Measurements from ENCODE around the gene PIGC.

PIGC gene

DNA sequence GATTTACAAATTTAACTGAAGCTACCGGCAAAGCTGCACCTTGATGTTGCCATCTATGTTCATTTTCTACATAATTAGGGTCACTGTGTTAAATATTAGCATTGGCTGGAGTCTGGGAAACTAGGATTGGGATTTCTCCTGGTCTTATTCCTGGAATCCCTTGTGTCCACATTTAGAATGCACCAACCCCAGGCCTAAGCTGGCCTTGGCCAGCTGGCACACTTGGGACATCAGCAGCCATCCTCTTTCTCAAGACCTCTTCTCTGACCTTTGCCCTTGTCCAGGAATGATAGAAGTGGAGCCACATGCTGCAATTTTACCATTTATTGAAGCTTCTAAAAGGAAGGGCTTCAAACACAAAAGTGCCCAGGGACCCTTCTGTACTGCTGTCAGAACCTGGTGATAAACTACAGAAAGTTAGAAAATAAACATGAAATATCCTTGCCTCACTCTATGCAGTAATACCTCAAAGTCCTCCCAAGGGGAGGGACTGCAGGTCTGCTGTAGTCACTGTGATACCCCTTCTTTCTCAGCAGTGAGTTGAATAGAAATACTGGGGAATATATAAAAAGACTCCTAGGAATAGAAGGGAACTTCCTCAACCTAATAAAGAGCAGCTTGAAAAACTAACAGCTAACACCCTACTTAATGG lies 13.7 kb upstream of the PIGC start:
- no peak overlapping the region for H3K4me3 ChIP-seq (ENCODE audit: low read depth, low read length)
- TF ChIP-seq, protein P1, sequence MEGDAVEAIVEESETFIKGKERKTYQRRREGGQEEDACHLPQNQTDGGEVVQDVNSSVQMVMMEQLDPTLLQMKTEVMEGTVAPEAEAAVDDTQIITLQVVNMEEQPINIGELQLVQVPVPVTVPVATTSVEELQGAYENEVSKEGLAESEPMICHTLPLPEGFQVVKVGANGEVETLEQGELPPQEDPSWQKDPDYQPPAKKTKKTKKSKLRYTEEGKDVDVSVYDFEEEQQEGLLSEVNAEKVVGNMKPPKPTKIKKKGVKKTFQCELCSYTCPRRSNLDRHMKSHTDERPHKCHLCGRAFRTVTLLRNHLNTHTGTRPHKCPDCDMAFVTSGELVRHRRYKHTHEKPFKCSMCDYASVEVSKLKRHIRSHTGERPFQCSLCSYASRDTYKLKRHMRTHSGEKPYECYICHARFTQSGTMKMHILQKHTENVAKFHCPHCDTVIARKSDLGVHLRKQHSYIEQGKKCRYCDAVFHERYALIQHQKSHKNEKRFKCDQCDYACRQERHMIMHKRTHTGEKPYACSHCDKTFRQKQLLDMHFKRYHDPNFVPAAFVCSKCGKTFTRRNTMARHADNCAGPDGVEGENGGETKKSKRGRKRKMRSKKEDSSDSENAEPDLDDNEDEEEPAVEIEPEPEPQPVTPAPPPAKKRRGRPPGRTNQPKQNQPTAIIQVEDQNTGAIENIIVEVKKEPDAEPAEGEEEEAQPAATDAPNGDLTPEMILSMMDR (IDR thresholded peaks at IDR 0.05; ENCODE audit: low read depth, low read length, missing control alignments): no peak
- DNase-seq (ENCODE audit: low read depth): no peak

DNA sequence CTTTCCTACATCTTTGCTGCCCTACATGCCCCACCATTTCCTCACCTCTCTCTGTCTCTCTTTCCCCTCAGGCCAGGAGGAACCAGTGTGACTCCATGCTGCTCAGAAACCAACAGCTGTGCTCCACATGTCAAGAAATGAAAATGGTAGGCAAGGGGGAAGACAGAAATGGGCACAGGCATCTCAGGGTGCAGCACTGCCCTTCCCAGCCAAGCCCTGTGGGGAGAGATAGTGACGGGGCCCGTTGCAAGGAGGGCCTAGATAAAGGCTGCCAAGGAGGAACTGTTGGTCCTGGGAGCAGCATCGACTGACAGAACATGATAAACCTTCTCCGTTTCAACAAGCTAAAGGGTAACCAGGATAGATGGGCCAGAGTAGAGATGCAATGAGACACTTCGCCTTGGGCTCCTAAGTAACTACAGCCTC lies 12.5 kb upstream of the PIGC start:
- no peak overlapping the region for H3K4me3 ChIP-seq (ENCODE audit: low read depth, low read length)
- no peak for DNase-seq (ENCODE audit: low read depth)
- TF ChIP-seq, protein P1 (IDR thresholded peaks at IDR 0.05; ENCODE audit: low read depth, low read length, missing control alignments): no peak

DNA sequence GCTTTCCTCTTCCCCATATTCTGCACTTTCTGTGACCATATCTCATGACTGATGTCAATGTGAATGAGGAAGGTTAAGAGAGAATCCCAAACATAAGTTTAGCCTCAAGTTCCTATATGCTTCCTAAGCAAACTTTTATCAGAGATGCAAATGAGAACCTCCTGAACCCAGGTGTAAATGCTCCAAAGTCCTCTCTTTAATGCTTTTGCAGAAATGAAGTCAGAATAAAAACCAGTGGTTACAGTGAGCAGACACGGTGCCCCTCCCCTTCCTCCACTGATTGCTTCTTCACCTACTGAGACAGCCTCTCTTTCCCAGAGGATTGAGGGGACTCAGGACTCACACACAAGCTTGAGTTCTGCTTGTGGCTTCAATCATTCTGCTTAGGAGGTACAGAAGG lies 11.6 kb upstream of the PIGC start:
- TF ChIP-seq, protein P1 (IDR thresholded peaks at IDR 0.05; ENCODE audit: low read depth, low read length, missing control alignments): no peak
- DNase-seq (ENCODE audit: low read depth): no peak
- no peak overlapping the region for H3K4me3 ChIP-seq (ENCODE audit: low read depth, low read length)

DNA sequence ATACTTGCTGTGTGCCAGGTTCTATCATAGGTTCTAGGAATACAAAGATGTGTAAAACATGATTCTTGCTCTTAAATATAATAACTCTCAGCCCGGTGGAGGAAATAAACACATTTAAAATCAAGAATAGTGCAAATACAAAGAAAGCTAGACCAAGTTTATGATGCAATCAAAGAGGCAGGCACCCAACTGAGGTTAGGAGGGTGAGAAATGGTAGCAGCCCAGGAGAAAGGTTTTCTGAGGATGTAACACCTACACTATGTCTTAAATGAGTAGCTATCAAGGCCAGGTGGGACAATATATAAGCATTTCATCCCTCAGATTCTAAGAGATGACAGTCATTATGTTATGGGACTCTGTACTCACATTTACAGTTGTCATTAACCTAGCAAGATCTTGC lies 9.7 kb upstream of the PIGC start:
- H3K4me3 ChIP-seq (ENCODE audit: low read depth, low read length): no peak overlapping the region
- no peak for DNase-seq (ENCODE audit: low read depth)

DNA sequence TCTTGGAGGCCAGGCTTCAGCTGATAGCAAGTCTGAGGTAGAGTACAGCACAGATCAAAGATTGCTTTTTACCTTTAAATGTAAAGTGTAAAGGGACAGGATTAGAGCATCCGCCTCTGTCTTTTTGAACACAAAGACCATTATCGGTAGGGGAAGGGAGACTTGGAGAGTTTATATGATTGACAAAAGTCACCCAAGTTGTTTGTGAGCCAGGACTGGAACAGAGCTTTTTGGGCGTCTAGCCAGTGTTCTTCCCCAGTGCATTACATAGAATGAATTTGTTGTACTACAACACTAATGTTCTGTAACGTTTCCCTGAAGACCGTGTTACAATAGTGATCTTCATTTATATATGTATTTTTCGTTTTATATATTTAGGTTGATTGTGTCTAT lies 9.3 kb upstream of the PIGC start:
- TF ChIP-seq, protein P1 (IDR thresholded peaks at IDR 0.05; ENCODE audit: low read depth, low read length, missing control alignments): no peak
- no peak for DNase-seq (ENCODE audit: low read depth)
- H3K4me3 ChIP-seq (ENCODE audit: low read depth, low read length): no peak overlapping the region

More for the DNA sequence above, 9.7 kb upstream of the PIGC start:
- TF ChIP-seq, protein P1 (IDR thresholded peaks at IDR 0.05; ENCODE audit: low read depth, low read length, missing control alignments): no peak

DNA sequence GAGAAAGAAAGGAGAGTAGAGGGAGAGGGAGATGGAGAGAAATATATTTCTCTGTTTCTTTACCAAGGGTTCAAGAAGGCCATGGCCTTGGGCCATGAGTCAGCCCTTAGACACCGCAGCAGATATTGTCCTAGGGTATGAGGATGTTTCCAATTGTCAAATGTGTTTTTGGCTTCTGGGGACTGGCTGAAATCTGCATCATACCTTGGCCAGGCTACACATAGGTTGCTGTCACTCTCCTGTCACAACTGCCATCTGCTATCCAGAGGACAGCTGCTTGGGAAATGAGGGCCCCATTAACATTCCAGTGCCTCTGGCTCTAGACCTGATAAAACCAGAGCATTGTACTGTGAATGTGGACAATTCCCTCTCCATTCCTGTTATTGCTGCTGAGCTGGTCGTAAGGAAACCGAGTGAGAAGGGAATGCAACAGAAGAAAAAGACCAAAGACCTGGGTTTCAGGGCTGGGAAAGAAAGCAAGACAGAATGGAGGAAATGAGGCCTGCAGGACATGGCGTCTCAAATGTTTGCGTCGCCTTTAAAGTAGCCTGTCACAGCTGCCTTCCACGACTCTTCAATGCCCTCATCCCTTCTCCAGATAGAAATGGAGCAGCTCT lies 8.8 kb upstream of the PIGC start:
- TF ChIP-seq, protein P1 (IDR thresholded peaks at IDR 0.05; ENCODE audit: low read depth, low read length, missing control alignments): no peak
- no peak overlapping the region for H3K4me3 ChIP-seq (ENCODE audit: low read depth, low read length)
- no peak for DNase-seq (ENCODE audit: low read depth)

DNA sequence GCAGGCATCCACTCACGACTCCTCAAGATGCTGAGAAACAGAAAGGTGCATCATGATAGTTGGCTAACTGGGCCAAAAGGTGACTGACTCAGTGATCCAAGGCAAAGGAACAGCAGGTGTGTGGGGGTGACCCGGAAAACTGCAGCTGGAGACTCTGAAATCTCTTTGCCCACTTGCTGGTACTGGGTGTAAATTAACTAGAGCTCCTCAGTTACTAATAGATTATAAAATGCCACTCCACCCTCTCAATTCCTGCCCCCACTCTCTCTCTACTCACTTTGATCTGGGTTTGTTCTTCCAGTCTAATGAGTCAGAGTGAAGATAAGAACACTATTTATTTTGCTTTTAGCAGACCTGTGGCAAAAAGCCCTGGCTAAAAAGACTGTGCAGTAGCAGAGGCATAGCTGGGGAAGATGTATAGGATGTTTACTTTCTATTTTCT lies 7.2 kb upstream of the PIGC start:
- no peak for DNase-seq (ENCODE audit: low read depth)
- H3K4me3 ChIP-seq (ENCODE audit: low read depth, low read length): no peak overlapping the region
- TF ChIP-seq, protein P1 (IDR thresholded peaks at IDR 0.05; ENCODE audit: low read depth, low read length, missing control alignments): no peak

Measured in GM12864 (cell line).